ENCODE measurements around the gene PTPRR. TPM values are rescaled to one million over a fixed set of nuclear protein-coding genes. Genes with fewer than 3 reads are reported as not detected.

PTPRR gene
- total and polyA plus RNA-seq, 4 donors: 0.02 to 0.08 TPM; not detected in 2

DNA sequence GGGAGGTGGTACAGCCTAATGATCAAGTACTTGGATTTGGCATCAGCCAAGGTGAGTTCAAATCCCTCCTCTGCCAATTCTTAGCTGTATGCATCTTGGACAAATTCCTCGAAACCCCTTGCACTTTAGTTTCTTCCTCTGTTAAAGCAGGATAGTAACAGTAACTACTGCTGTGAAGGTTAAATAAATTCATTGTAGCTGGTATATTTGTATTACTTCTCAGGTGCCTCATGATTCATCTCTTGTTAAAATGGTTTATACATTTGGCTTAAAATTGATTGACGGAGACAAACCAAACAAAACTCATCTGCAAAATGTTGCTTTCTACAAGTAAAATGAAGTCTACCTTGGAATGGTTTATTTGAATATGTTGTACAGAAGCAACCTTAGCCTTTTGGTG, 281.0 kb downstream of the PTPRR start:
- Histone ChIP-seq H3K4me3 (ENCODE audit: low read depth in 1 of 3, low read length in 3 of 3) (no peak overlapping the region), H3K9me3 (ENCODE audit: control insufficient read depth in 4 of 4, low read length in 3 of 4) (peaks cover 0 to 2% (median 0%) of the 10 kb centered on the region in 4 donors), H3K27me3 (ENCODE audit: control insufficient read depth in 4 of 4, insufficient read depth in 4 of 4, low read length in 3 of 4) (peaks cover 0 to 2% (median 0%) of the 10 kb centered on the region in 4 donors), H3K4me1 (ENCODE audit: control insufficient read depth in 4 of 4, insufficient read depth in 4 of 4, low read length in 3 of 4) (no peaks in the 10 kb centered on the region), H3K36me3 (ENCODE audit: control insufficient read depth in 4 of 4, insufficient read depth in 3 of 4, low read depth in 1 of 4, low read length in 3 of 4) (no peaks in the 10 kb centered on the region), H3K9ac (ENCODE audit: low read depth in 1 of 2, low read length in 2 of 2) (no peak overlapping the region), H3K27ac (ENCODE audit: low read depth in 1 of 2, low read length in 2 of 2) (no peak overlapping the region)
- DNase-seq (ENCODE audit: low spot score): no peak
- WGBS: 93% methylated on average over 2 of the region's 2 CpGs
- no peak for TF ChIP-seq RAD21 (IDR thresholded peaks at IDR 0.05)
- no peak for TF ChIP-seq JUND (IDR thresholded peaks at IDR 0.05)
- TF ChIP-seq YY1 (IDR thresholded peaks at IDR 0.05): no peak
- TF ChIP-seq, protein P1, sequence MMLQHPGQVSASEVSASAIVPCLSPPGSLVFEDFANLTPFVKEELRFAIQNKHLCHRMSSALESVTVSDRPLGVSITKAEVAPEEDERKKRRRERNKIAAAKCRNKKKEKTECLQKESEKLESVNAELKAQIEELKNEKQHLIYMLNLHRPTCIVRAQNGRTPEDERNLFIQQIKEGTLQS (IDR thresholded peaks at IDR 0.05): no peak

DNA sequence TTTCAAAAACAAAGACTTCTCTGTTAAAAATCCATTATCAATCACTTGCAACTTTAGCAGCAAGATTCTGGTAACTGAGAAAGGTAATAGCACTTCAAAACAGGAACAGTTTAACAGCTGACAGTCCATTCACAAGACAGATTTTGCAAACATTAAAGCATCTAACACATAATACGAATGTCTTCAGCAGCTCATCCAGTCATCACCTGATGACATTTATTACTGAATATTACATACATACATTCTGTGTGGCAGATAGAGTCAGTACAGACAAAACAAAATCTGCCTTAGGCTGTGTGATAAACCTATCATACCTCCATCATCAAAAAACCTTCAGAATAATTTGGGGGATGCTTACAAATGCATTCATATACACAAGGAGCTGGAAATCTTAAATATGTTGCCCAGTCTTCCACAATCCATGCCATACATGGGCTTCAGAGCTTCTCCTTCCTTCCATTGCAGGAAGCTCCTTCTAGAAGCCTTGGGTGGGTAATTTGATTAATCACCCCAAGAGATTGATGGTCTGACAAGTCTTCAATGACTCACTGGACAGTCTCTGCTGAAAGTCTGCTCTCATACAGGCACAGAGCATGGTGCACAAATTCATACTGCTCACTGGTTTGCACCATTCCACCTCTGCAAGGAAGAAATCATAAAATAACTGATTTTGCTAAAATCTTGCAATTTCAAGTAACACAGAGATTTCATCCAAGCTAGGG, 281.7 kb downstream of the PTPRR start:
- Histone ChIP-seq H3K4me3 (ENCODE audit: low read depth in 1 of 3, low read length in 3 of 3) (no peak overlapping the region), H3K9me3 (ENCODE audit: control insufficient read depth in 4 of 4, low read length in 3 of 4) (peaks cover 0 to 2% (median 0%) of the 10 kb centered on the region in 4 donors), H3K27me3 (ENCODE audit: control insufficient read depth in 4 of 4, insufficient read depth in 4 of 4, low read length in 3 of 4) (peaks cover 0 to 2% (median 0%) of the 10 kb centered on the region in 4 donors), H3K9ac (ENCODE audit: low read depth in 1 of 2, low read length in 2 of 2) (no peak overlapping the region), H3K4me1 (ENCODE audit: control insufficient read depth in 4 of 4, insufficient read depth in 4 of 4, low read length in 3 of 4) (no peaks in the 10 kb centered on the region), H3K27ac (ENCODE audit: low read depth in 1 of 2, low read length in 2 of 2) (no peak overlapping the region), H3K36me3 (ENCODE audit: control insufficient read depth in 4 of 4, insufficient read depth in 3 of 4, low read depth in 1 of 4, low read length in 3 of 4) (no peaks in the 10 kb centered on the region)
- 78% methylated on average over 1 of the region's 1 CpG for whole genome bisulfite sequencing
- DNase-seq (ENCODE audit: low spot score): no peak
- TF ChIP-seq SP1 (IDR thresholded peaks at IDR 0.05): no peak
- TF ChIP-seq HNF4A (conservative IDR thresholded peaks at IDR 0.05): no peak
- TF ChIP-seq, protein P2, sequence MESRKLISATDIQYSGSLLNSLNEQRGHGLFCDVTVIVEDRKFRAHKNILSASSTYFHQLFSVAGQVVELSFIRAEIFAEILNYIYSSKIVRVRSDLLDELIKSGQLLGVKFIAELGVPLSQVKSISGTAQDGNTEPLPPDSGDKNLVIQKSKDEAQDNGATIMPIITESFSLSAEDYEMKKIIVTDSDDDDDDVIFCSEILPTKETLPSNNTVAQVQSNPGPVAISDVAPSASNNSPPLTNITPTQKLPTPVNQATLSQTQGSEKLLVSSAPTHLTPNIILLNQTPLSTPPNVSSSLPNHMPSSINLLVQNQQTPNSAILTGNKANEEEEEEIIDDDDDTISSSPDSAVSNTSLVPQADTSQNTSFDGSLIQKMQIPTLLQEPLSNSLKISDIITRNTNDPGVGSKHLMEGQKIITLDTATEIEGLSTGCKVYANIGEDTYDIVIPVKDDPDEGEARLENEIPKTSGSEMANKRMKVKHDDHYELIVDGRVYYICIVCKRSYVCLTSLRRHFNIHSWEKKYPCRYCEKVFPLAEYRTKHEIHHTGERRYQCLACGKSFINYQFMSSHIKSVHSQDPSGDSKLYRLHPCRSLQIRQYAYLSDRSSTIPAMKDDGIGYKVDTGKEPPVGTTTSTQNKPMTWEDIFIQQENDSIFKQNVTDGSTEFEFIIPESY (IDR thresholded peaks at IDR 0.05): no peak
- TF ChIP-seq HNF4G (IDR thresholded peaks at IDR 0.05): no peak
- no peak for TF ChIP-seq RAD21 (IDR thresholded peaks at IDR 0.05)
- TF ChIP-seq TAF1 (conservative IDR thresholded peaks at IDR 0.05): no peak
- TF ChIP-seq, protein P3, sequence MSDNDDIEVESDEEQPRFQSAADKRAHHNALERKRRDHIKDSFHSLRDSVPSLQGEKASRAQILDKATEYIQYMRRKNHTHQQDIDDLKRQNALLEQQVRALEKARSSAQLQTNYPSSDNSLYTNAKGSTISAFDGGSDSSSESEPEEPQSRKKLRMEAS (IDR thresholded peaks at IDR 0.05): no peak
- no peak for TF ChIP-seq FOXA2 (IDR thresholded peaks at IDR 0.05)
- TF ChIP-seq, protein P4, sequence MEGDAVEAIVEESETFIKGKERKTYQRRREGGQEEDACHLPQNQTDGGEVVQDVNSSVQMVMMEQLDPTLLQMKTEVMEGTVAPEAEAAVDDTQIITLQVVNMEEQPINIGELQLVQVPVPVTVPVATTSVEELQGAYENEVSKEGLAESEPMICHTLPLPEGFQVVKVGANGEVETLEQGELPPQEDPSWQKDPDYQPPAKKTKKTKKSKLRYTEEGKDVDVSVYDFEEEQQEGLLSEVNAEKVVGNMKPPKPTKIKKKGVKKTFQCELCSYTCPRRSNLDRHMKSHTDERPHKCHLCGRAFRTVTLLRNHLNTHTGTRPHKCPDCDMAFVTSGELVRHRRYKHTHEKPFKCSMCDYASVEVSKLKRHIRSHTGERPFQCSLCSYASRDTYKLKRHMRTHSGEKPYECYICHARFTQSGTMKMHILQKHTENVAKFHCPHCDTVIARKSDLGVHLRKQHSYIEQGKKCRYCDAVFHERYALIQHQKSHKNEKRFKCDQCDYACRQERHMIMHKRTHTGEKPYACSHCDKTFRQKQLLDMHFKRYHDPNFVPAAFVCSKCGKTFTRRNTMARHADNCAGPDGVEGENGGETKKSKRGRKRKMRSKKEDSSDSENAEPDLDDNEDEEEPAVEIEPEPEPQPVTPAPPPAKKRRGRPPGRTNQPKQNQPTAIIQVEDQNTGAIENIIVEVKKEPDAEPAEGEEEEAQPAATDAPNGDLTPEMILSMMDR (IDR thresholded peaks at IDR 0.05; ENCODE audit: low read depth, low read length, missing input control): no peak
- TF ChIP-seq GABPA (IDR thresholded peaks at IDR 0.05 in 1 of 2, conservative IDR thresholded peaks at IDR 0.05 in 1 of 2): no peak
- no peak for TF ChIP-seq FOXA1 (IDR thresholded peaks at IDR 0.05)
- TF ChIP-seq NR2F2 (IDR thresholded peaks at IDR 0.05): no peak
- no peak for TF ChIP-seq JUND (IDR thresholded peaks at IDR 0.05)

Data from liver (tissue), 9 donors.